GM23338 (cell line): Measurements from ENCODE around the gene MR1. TPM values are rescaled to one million over a fixed set of nuclear protein-coding genes. Genes with fewer than 3 reads are reported as not detected.
A peak's percentile ranks its signal among the peaks of the same experiment; 100 is the strongest.

Source experiments
- ATAC-seq: fragments of 200-7000 bp; cut with Tn5 transposase; 3 replicates; pipeline ENCODE4 v1.9.1; 2020
- DNase-seq: peaks from one replicate; pipeline ENCODE4 v3.0.0-alpha.2; 2015; ENCODE audit warnings: low spot score
- H2AFZ ChIP-seq: fragments of 200-600 bp; sonication (generic); 2 replicates; pipeline ENCODE4 v1.8.0; 2016; ENCODE audit warnings: antibody characterized with exemption, mild to moderate bottlenecking, moderate library complexity
- H3F3A ChIP-seq: fragments of 200-600 bp; sonication (generic); replicated peaks from 2 replicates; pipeline ENCODE4 v1.8.0; 2017; ENCODE audit warnings: antibody characterized with exemption, mixed run types, low read depth
- H3K27ac ChIP-seq: fragments of 200-600 bp; sonication (generic); 2 replicates; pipeline ENCODE4 v1.6.1; 2016; ENCODE audit warnings: low read depth
- H3K27me3 ChIP-seq: fragments of 200-600 bp; sonication (generic); 2 replicates; pipeline ENCODE4 v1.8.0; 2016; ENCODE audit warnings: mild to moderate bottlenecking, mixed run types, moderate library complexity; ENCODE audit not compliant: insufficient read depth
- H3K36me3 ChIP-seq: fragments of 200-600 bp; sonication (generic); 2 replicates; pipeline ENCODE4 v1.8.0; 2016; ENCODE audit warnings: mild to moderate bottlenecking; ENCODE audit not compliant: insufficient read depth
- H3K4me1 ChIP-seq: fragments of 200-600 bp; sonication (generic); 2 replicates; pipeline ENCODE4 v1.8.0; 2016; ENCODE audit warnings: mild to moderate bottlenecking, moderate library complexity; ENCODE audit not compliant: insufficient read depth
- H3K4me2 ChIP-seq: fragments of 200-600 bp; sonication (generic); 2 replicates; pipeline ENCODE4 v1.7.1; 2017; ENCODE audit warnings: mixed run types
- H3K4me3 ChIP-seq: fragments of 200-600 bp; sonication (generic); 2 replicates; pipeline ENCODE4 v1.6.1; 2016; ENCODE audit warnings: mixed run types
- H3K79me2 ChIP-seq: fragments of 200-600 bp; sonication (generic); replicated peaks from 2 replicates; pipeline ENCODE4 v1.8.0; 2017; ENCODE audit warnings: mild to moderate bottlenecking; ENCODE audit not compliant: insufficient read depth
- H3K9me2 ChIP-seq: fragments of 200-600 bp; sonication (generic); 2 replicates; pipeline ENCODE4 v1.8.0; 2017; ENCODE audit not compliant: insufficient read depth
- H4K20me1 ChIP-seq: fragments of 200-600 bp; sonication (generic); replicated peaks from 2 replicates; pipeline ENCODE4 v1.8.0; 2017; ENCODE audit warnings: mild to moderate bottlenecking; ENCODE audit not compliant: insufficient read depth
- H3K27ac Mint-ChIP-seq: 2 replicates; pipeline ENCODE4 v1.8.0; 2020; ENCODE audit warnings: inconsistent platforms, mild to moderate bottlenecking, moderate library complexity, mixed read lengths
- H3K27me3 Mint-ChIP-seq: 3 replicates; pipeline ENCODE4 v1.8.0; 2022; ENCODE audit warnings: low read depth, mild to moderate bottlenecking, moderate library complexity, mixed read lengths, inconsistent platforms; ENCODE audit not compliant: insufficient read depth, poor library complexity
- H3K36me3 Mint-ChIP-seq: 3 replicates; pipeline ENCODE4 v1.8.0; 2021; ENCODE audit warnings: low read depth, mild to moderate bottlenecking, inconsistent platforms, moderate library complexity, mixed read lengths
- H3K4me1 Mint-ChIP-seq: 3 replicates; pipeline ENCODE4 v1.8.0; 2020; ENCODE audit warnings: mild to moderate bottlenecking, inconsistent platforms, mixed read lengths
- H3K4me3 Mint-ChIP-seq: 3 replicates; pipeline ENCODE4 v1.8.0; 2021; ENCODE audit warnings: moderate library complexity, mild to moderate bottlenecking, inconsistent platforms, mixed read lengths
- H3K9me3 Mint-ChIP-seq: 3 replicates; pipeline ENCODE4 v1.8.0; 2020; ENCODE audit warnings: moderate library complexity, mild to moderate bottlenecking, inconsistent platforms, mixed read lengths
- CREB1 ChIP-seq: fragments of 250-450 bp; sonication (Bioruptor Pico); IDR thresholded peaks from 2 replicates; pipeline ENCODE4 v1.5.0; 2020; ENCODE audit warnings: low read depth, mild to moderate bottlenecking, moderate library complexity
- JUNB ChIP-seq: IDR thresholded peaks from one replicate; pipeline ENCODE4 v1.6.1; 2016; ENCODE audit warnings: antibody characterized with exemption; ENCODE audit not compliant: unreplicated experiment
- POLR2AphosphoS5 ChIP-seq: IDR thresholded peaks from 2 replicates; pipeline ENCODE4 v1.6.1; 2016; ENCODE audit warnings: antibody characterized with exemption, low read depth
- ZNF114 ChIP-seq: fragments of 250-450 bp; sonication (Bioruptor Pico); IDR thresholded peaks from 2 replicates; pipeline ENCODE4 v1.5.0; 2020; ENCODE audit warnings: mild to moderate bottlenecking, moderate library complexity
- ZNF331 ChIP-seq: fragments of 250-450 bp; sonication (Bioruptor Pico); IDR thresholded peaks from 2 replicates; pipeline ENCODE4 v1.5.0; 2020; ENCODE audit warnings: low read depth, mild to moderate bottlenecking, moderate library complexity
- polyA plus RNA-seq: library from polyadenylated mRNA; unstranded; fragments of >200 nt; fragmentation: Nextera tagmentation; extraction: Ambion mirVana; gene quantifications from 2 replicates; pipeline ENCODE4 v1.2.1, GENCODE V29; 2016
- total RNA-seq: library from RNA; depleted of rRNA; stranded (reverse); fragments of >200 nt; shearing (Covaris generic); gene quantifications from 2 replicates; pipeline ENCODE4 v1.2.3, GENCODE V29; 2014
- TF ChIP-seq, protein P1 (sequence below): fragments of 250-450 bp; sonication (Bioruptor Pico); IDR thresholded peaks from 2 replicates; pipeline ENCODE4 v1.5.0; 2020; ENCODE audit warnings: mild to moderate bottlenecking, moderate library complexity

The MR1 gene
- total and polyA plus RNA-seq, 2 experiments from 2014 or later: 0.18 TPM; not detected in 1

DNA sequence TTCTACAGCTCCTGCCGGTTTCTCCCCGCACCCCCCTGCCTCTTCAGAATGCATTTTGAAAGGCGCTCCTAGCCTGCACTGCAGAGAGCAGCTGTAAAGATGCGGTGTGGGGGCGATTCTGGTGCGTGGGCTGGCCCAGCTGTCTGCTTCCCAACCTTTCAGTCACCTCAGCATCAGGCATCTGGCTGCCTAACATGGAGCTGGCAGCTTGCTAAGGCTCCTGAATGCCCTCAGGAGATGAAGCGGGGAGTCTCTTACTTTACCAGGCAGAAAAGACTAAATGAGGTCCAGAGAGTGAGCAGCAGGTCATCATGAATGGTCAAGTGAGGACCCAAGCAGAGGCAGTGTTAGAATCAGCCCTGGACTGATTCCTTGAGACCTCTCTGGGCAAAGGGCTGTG, 63.5 kb downstream of the MR1 start:
- no peaks in the 10 kb centered on the region for H3K36me3 ChIP-seq
- TF ChIP-seq JUNB (no peak), POLR2AphosphoS5 (no peak), ZNF331 (CRISPR knock-in tag) (no peak), ZNF114 (CRISPR knock-in tag) (no peak), CREB1 (CRISPR knock-in tag) (no peak)
- TF ChIP-seq, protein P1, sequence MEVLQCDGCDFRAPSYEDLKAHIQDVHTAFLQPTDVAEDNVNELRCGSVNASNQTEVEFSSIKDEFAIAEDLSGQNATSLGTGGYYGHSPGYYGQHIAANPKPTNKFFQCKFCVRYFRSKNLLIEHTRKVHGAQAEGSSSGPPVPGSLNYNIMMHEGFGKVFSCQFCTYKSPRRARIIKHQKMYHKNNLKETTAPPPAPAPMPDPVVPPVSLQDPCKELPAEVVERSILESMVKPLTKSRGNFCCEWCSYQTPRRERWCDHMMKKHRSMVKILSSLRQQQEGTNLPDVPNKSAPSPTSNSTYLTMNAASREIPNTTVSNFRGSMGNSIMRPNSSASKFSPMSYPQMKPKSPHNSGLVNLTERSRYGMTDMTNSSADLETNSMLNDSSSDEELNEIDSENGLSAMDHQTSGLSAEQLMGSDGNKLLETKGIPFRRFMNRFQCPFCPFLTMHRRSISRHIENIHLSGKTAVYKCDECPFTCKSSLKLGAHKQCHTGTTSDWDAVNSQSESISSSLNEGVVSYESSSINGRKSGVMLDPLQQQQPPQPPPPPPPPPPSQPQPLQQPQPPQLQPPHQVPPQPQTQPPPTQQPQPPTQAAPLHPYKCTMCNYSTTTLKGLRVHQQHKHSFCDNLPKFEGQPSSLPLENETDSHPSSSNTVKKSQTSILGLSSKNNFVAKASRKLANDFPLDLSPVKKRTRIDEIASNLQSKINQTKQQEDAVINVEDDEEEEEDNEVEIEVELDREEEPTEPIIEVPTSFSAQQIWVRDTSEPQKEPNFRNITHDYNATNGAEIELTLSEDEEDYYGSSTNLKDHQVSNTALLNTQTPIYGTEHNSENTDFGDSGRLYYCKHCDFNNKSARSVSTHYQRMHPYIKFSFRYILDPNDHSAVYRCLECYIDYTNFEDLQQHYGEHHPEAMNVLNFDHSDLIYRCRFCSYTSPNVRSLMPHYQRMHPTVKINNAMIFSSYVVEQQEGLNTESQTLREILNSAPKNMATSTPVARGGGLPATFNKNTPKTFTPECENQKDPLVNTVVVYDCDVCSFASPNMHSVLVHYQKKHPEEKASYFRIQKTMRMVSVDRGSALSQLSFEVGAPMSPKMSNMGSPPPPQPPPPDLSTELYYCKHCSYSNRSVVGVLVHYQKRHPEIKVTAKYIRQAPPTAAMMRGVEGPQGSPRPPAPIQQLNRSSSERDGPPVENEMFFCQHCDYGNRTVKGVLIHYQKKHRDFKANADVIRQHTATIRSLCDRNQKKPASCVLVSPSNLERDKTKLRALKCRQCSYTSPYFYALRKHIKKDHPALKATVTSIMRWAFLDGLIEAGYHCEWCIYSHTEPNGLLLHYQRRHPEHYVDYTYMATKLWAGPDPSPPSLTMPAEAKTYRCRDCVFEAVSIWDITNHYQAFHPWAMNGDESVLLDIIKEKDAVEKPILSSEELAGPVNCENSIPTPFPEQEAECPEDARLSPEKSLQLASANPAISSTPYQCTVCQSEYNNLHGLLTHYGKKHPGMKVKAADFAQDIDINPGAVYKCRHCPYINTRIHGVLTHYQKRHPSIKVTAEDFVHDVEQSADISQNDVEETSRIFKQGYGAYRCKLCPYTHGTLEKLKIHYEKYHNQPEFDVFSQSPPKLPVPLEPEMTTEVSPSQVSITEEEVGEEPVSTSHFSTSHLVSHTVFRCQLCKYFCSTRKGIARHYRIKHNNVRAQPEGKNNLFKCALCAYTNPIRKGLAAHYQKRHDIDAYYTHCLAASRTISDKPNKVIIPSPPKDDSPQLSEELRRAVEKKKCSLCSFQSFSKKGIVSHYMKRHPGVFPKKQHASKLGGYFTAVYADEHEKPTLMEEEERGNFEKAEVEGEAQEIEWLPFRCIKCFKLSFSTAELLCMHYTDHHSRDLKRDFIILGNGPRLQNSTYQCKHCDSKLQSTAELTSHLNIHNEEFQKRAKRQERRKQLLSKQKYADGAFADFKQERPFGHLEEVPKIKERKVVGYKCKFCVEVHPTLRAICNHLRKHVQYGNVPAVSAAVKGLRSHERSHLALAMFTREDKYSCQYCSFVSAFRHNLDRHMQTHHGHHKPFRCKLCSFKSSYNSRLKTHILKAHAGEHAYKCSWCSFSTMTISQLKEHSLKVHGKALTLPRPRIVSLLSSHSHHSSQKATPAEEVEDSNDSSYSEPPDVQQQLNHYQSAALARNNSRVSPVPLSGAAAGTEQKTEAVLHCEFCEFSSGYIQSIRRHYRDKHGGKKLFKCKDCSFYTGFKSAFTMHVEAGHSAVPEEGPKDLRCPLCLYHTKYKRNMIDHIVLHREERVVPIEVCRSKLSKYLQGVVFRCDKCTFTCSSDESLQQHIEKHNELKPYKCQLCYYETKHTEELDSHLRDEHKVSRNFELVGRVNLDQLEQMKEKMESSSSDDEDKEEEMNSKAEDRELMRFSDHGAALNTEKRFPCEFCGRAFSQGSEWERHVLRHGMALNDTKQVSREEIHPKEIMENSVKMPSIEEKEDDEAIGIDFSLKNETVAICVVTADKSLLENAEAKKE: no peak
- H3K4me1 ChIP-seq: peaks cover 70% of the 10 kb centered on the region
- H4K20me1 ChIP-seq: peaks cover 7% of the 10 kb centered on the region; the same call in 1 of the 2 replicates
- Mint-ChIP-seq H3K9me3 (no peaks in the 10 kb centered on the region; the same call in 2 of the 3 replicates), H3K27ac (no peak overlapping the region), H3K27me3 (peaks cover 16% of the 10 kb centered on the region), H3K4me3 (no peak overlapping the region), H3K4me1 (peaks cover 79% of the 10 kb centered on the region), H3K36me3 (peaks cover 10% of the 10 kb centered on the region)
- H3K27ac ChIP-seq: no peak overlapping the region
- H3K79me2 ChIP-seq: peaks cover 10% of the 10 kb centered on the region; the same call in 1 of the 2 replicates
- peak overlapping the region; percentile 62; the same call in 1 of the 2 replicates for H3K4me2 ChIP-seq
- DNase-seq: peak; percentile 14
- H3K4me3 ChIP-seq: no peak overlapping the region
- H2AFZ ChIP-seq: no peak overlapping the region
- no peaks in the 10 kb centered on the region for H3K9me2 ChIP-seq
- peaks cover 91% of the 10 kb centered on the region for H3K27me3 ChIP-seq
- ATAC-seq: 0 out of 3 replicates have a peak, but pooled peaks have one; percentile 3
- H3F3A ChIP-seq: peaks cover 12% of the 10 kb centered on the region; the same call in 1 of the 2 replicates
